Uterus (tissue), 4 donors: ENCODE measurements around the gene ANKRD6. TPM values are rescaled to one million over a fixed set of nuclear protein-coding genes. Genes with fewer than 3 reads are reported as not detected.

Experiments
- DNase-seq, 2 donors: peaks; one replicate each; pipeline ENCODE4 v3.0.0-alpha.2; 2019 to 2020
- H3K27ac ChIP-seq, 2 donors: fragments of 200-600 bp; sonication (generic); 1 replicate in 1 of 2; 2 replicates in 1 of 2; pipeline ENCODE4 v1.5.1; 2016 to 2018
- H3K27me3 ChIP-seq, 2 donors: fragments of 200-600 bp; sonication (generic); one replicate each; pipeline ENCODE4 v1.5.1; 2018 to 2019; ENCODE audit warnings: control low read depth in 1 of 2
- H3K36me3 ChIP-seq, 2 donors: fragments of 200-600 bp; sonication (generic); one replicate each; pipeline ENCODE4 v1.5.1; 2019; ENCODE audit warnings: control low read depth in 1 of 2
- H3K4me1 ChIP-seq, 2 donors: fragments of 200-600 bp; sonication (generic); one replicate each; pipeline ENCODE4 v1.5.1; 2018 to 2019; ENCODE audit warnings: control low read depth in 1 of 2
- H3K4me3 ChIP-seq, 2 donors: fragments of 200-600 bp; sonication (generic); 1 replicate in 1 of 2; 2 replicates in 1 of 2; pipeline ENCODE4 v1.5.1; 2018 to 2019; ENCODE audit warnings: mild to moderate bottlenecking in 1 of 2
- H3K9me3 ChIP-seq, 2 donors: fragments of 200-600 bp; sonication (generic); one replicate each; pipeline ENCODE4 v1.5.1; 2019; ENCODE audit warnings: control low read depth in 1 of 2
- CTCF ChIP-seq, 4 experiments: fragments of 200-600 bp in 2 of 4; fragments of 450-650 bp in 2 of 4; sonication (generic) in 2 of 4; IDR thresholded peaks; one replicate each; pipeline ENCODE4 v1.5.1; 2016 to 2019; ENCODE audit warnings: antibody characterized with exemption in 4 of 4, mild to moderate bottlenecking in 2 of 4, moderate library complexity in 1 of 4
- POLR2A ChIP-seq, 2 donors: fragments of 450-650 bp; IDR thresholded peaks; one replicate each; pipeline ENCODE4 v1.6.1; 2016; ENCODE audit warnings: antibody characterized with exemption in 2 of 2, mild to moderate bottlenecking in 1 of 2, moderate library complexity in 1 of 2
- intact Hi-C: fragments of 100-400 bp; cut with DNase I; formaldehyde crosslinking; loops from one replicate; pipeline ENCODE4 v1.15.1; 2023; ENCODE audit warnings: low total_unique reads
- total RNA-seq, 4 donors: library from RNA; depleted of rRNA in 3 of 4; stranded (reverse); fragments of >200 nt in 3 of 4; gene quantifications; one replicate each; pipeline versions ENCODE4 v1.1.0 to v1.2.4, GENCODE V29; 2014 to 2023
- donor health status: DM: yes; HTN: yes; CAD: no.

The ANKRD6 gene
- total RNA-seq, 4 donors from 2014 or later, result 6.7 to 32.6 (median 24.5) TPM

DNA sequence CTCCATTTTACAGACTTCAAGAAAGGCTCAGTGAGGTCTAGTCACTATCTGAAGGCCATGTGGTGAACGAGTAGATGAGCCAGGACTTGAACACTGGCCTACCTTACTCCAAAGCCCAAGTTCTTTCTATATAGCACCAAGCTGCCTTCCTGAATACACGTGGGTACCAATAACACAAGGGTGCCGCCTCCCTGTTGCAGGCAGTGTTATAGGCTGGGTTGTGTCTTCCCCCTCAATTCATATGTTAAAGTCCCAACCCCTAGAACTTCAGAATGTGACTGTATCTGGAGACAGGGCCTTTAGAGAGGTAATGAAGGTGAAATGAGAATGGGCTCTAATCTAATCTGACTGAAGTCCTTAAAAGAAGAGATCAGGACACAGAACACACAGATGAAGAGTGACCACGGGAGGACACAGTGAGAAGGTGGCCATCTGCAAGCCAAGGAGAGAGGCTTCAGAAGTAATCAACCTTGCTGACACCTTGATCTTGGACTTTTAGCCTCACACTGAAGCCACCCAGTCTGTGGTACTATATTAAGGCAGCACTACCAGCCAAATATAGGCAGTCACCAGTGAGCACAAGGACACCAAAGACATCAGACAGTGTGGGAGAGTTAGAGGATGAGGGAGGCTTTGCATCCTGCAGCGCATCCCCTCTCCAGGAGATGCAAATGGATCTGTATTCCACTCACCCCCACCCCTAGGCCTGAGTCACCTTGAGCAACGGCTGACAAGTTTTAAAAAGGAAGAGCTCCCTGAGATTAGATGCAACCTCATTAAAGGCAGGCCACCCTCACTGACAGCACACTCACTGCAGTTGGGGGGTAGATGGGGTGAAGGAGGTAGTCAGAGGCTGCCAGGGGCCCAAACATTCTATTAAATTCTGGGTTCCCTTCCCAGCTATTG lies 246.5 kb downstream of the ANKRD6 start:
- DNase-seq, result no peak
- Histone ChIP-seq H3K4me1 (no peaks in the 10 kb centered on the region), H3K27me3 (no peaks in the 10 kb centered on the region), H3K4me3 (no peak overlapping the region), H3K9me3 (no peaks in the 10 kb centered on the region), H3K27ac (no peak overlapping the region), H3K36me3 (no peaks in the 10 kb centered on the region)
- intact Hi-C loops, result no loop called here
- TF ChIP-seq POLR2A (IDR thresholded peaks at IDR 0.05), result no peak
- no peak for TF ChIP-seq CTCF (IDR thresholded peaks at IDR 0.05)

DNA sequence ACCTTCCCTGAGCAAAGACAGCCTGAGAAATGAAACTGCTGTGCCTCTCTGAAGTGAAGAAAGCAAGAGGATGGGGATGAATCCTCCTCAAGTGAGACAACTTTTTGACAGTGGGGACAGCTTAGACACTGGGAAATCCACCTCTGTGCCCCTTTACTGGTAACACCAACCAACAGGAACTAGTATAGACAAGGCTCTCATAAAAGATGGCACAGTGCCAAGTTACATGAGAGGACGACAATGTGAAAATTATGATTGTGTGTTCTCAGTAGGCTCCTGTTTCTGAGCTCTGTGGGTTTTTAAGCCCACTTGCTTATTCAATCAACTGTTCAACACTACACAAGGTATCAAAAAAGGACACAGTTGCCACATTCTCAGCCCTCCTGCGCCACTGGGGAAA lies 247.2 kb downstream of the ANKRD6 start:
- Histone ChIP-seq H3K27ac (no peak overlapping the region), H3K36me3 (no peaks in the 10 kb centered on the region), H3K27me3 (no peaks in the 10 kb centered on the region), H3K4me1 (no peaks in the 10 kb centered on the region), H3K9me3 (no peaks in the 10 kb centered on the region), H3K4me3 (no peak overlapping the region)
- intact Hi-C loops, result no loop called here
- no peak for DNase-seq
- no peak for TF ChIP-seq CTCF (IDR thresholded peaks at IDR 0.05)
- no peak for TF ChIP-seq POLR2A (IDR thresholded peaks at IDR 0.05)

GRCh38 chr6:89680551-89680950 lies 247.6 kb downstream of the ANKRD6 start:
- no peak for DNase-seq
- Histone ChIP-seq H3K27ac (no peak overlapping the region), H3K36me3 (no peaks in the 10 kb centered on the region), H3K4me3 (no peak overlapping the region), H3K27me3 (no peaks in the 10 kb centered on the region), H3K9me3 (no peaks in the 10 kb centered on the region), H3K4me1 (no peaks in the 10 kb centered on the region)
- TF ChIP-seq POLR2A (IDR thresholded peaks at IDR 0.05) (no peak), CTCF (IDR thresholded peaks at IDR 0.05) (no peak)
- intact Hi-C loops, result no loop called here

- Histone ChIP-seq H3K9me3 (no peaks in the 10 kb centered on the region), H3K27me3 (no peaks in the 10 kb centered on the region), H3K27ac (no peak overlapping the region), H3K4me1 (no peaks in the 10 kb centered on the region), H3K36me3 (no peaks in the 10 kb centered on the region), H3K4me3 (no peak overlapping the region)
- no peak for DNase-seq
- intact Hi-C loops, result no loop called here
- TF ChIP-seq CTCF (IDR thresholded peaks at IDR 0.05) (no peak), POLR2A (IDR thresholded peaks at IDR 0.05) (no peak)
Observed at GRCh38 chr6:89681983-89682564, 249.1 kb downstream of the ANKRD6 start.

GRCh38 chr6:89682991-89683390 lies 250.0 kb downstream of the ANKRD6 start:
- Histone ChIP-seq H3K9me3 (no peaks in the 10 kb centered on the region), H3K27me3 (no peaks in the 10 kb centered on the region), H3K36me3 (no peaks in the 10 kb centered on the region), H3K27ac (no peak overlapping the region), H3K4me3 (no peak overlapping the region), H3K4me1 (no peaks in the 10 kb centered on the region)
- DNase-seq, result no peak
- TF ChIP-seq POLR2A (IDR thresholded peaks at IDR 0.05), result no peak
- no peak for TF ChIP-seq CTCF (IDR thresholded peaks at IDR 0.05)
- intact Hi-C loops, result no loop called here
